Parathyroid adenoma (tissue), 2 donors: ENCODE data around the gene SEC24D.

Source experiments
- H2AFZ ChIP-seq: fragments of 300-600 bp; sonication (generic); one replicate; pipeline ENCODE4 v1.7.0; 2017; ENCODE audit warnings: antibody characterized with exemption, mild to moderate bottlenecking
- H3K27ac ChIP-seq: fragments of 300-600 bp; sonication (generic); one replicate; pipeline ENCODE4 v1.7.0; 2017
- H3K27me3 ChIP-seq: fragments of 300-600 bp; sonication (generic); one replicate; pipeline ENCODE4 v1.7.0; 2017; ENCODE audit warnings: low read length; ENCODE audit not compliant: control insufficient read depth, insufficient read depth
- H3K36me3 ChIP-seq: fragments of 300-600 bp; sonication (generic); one replicate; pipeline ENCODE4 v1.7.0; 2017; ENCODE audit warnings: low read length; ENCODE audit not compliant: control insufficient read depth, insufficient read depth
- H3K4me1 ChIP-seq: fragments of 300-600 bp; sonication (generic); one replicate; pipeline ENCODE4 v1.7.0; 2017; ENCODE audit warnings: control low read depth
- H3K4me2 ChIP-seq: fragments of 300-600 bp; sonication (generic); one replicate; pipeline ENCODE4 v1.7.0; 2017; ENCODE audit warnings: low read length
- H3K4me3 ChIP-seq: fragments of 300-600 bp; sonication (generic); one replicate; pipeline ENCODE4 v1.7.0; 2017; ENCODE audit warnings: low read depth, low read length
- H3K79me2 ChIP-seq: fragments of 300-600 bp; sonication (generic); one replicate; pipeline ENCODE4 v1.7.0; 2017; ENCODE audit warnings: control low read depth
- H3K9ac ChIP-seq: fragments of 300-600 bp; sonication (generic); one replicate; pipeline ENCODE4 v1.7.0; 2017; ENCODE audit warnings: mild to moderate bottlenecking
- H3K9me3 ChIP-seq: fragments of 300-600 bp; sonication (generic); one replicate; pipeline ENCODE4 v1.7.0; 2017; ENCODE audit warnings: low read length; ENCODE audit not compliant: control insufficient read depth
- CTCF ChIP-seq: fragments of 300-600 bp; sonication (generic); IDR thresholded peaks from one replicate; pipeline ENCODE4 v1.7.0; 2017; ENCODE audit warnings: antibody characterized with exemption, mild to moderate bottlenecking
- donor health status: primary hyperparathyroidism.

Gene SEC24D

GRCh38 chr4:118829107-118829506, 6.8 kb downstream of the SEC24D start:
- TF ChIP-seq CTCF, result no peak
- H3K9ac ChIP-seq, result no peak overlapping the region
- no peak overlapping the region for H3K27ac ChIP-seq

GRCh38 chr4:118826723-118827444, 9.0 kb downstream of the SEC24D start:
- Histone ChIP-seq H3K4me2 (no peak overlapping the region), H3K9ac (no peak overlapping the region), H3K27me3 (no peaks in the 10 kb centered on the region), H3K36me3 (no peaks in the 10 kb centered on the region), H2AFZ (no peak overlapping the region), H3K4me3 (no peak overlapping the region), H3K9me3 (no peaks in the 10 kb centered on the region), H3K4me1 (no peaks in the 10 kb centered on the region), H3K79me2 (peaks cover 3% of the 10 kb centered on the region), H3K27ac (no peak overlapping the region)
- TF ChIP-seq CTCF, result no peak

More at GRCh38 chr4:118829107-118829506, 6.8 kb downstream of the SEC24D start:
- H3K9me3 ChIP-seq, result no peaks in the 10 kb centered on the region
- H3K27me3 ChIP-seq, result no peaks in the 10 kb centered on the region
- H3K4me3 ChIP-seq, result no peak overlapping the region
- no peak overlapping the region for H2AFZ ChIP-seq
- no peaks in the 10 kb centered on the region for H3K36me3 ChIP-seq
- no peak overlapping the region for H3K4me2 ChIP-seq
- no peaks in the 10 kb centered on the region for H3K4me1 ChIP-seq
- peaks cover 3% of the 10 kb centered on the region for H3K79me2 ChIP-seq

- Histone ChIP-seq H3K9ac (no peak overlapping the region), H3K4me2 (no peak overlapping the region), H3K36me3 (no peaks in the 10 kb centered on the region), H2AFZ (no peak overlapping the region), H3K4me3 (no peak overlapping the region), H3K9me3 (no peaks in the 10 kb centered on the region), H3K27me3 (no peaks in the 10 kb centered on the region), H3K4me1 (no peaks in the 10 kb centered on the region), H3K27ac (no peak overlapping the region), H3K79me2 (peaks cover 3% of the 10 kb centered on the region)
- no peak for TF ChIP-seq CTCF
Measured at GRCh38 chr4:118825799-118826198, 10.1 kb downstream of the SEC24D start.

- H3K4me1 ChIP-seq, result no peaks in the 10 kb centered on the region
- no peak overlapping the region for H3K4me3 ChIP-seq
- H3K9ac ChIP-seq, result no peak overlapping the region
- H3K27me3 ChIP-seq, result no peaks in the 10 kb centered on the region
- H3K9me3 ChIP-seq, result no peaks in the 10 kb centered on the region
- no peak for TF ChIP-seq CTCF
- peaks cover 1% of the 10 kb centered on the region for H3K79me2 ChIP-seq
- no peak overlapping the region for H2AFZ ChIP-seq
- no peaks in the 10 kb centered on the region for H3K36me3 ChIP-seq
- H3K27ac ChIP-seq, result no peak overlapping the region
- H3K4me2 ChIP-seq, result no peak overlapping the region
Measured at GRCh38 chr4:118824141-118824540, 11.8 kb downstream of the SEC24D start.

GRCh38 chr4:118823471-118823870, 12.5 kb downstream of the SEC24D start:
- Histone ChIP-seq H3K36me3 (no peaks in the 10 kb centered on the region), H3K4me3 (no peak overlapping the region), H3K27ac (no peak overlapping the region), H3K79me2 (no peaks in the 10 kb centered on the region), H3K9ac (no peak overlapping the region), H2AFZ (no peak overlapping the region), H3K27me3 (no peaks in the 10 kb centered on the region), H3K9me3 (no peaks in the 10 kb centered on the region), H3K4me2 (no peak overlapping the region), H3K4me1 (no peaks in the 10 kb centered on the region)
- TF ChIP-seq CTCF, result no peak
